HepG2 (cell line): ENCODE results near the gene NSFL1C. TPM values are rescaled to one million over a fixed set of nuclear protein-coding genes. Genes with fewer than 3 reads are reported as not detected.

Experiments
- ATAC-seq: fragments of 200-7000 bp; cut with Tn5 transposase; 3 replicates; pipeline ENCODE4 v1.9.1; 2020; ENCODE audit warnings: mild to moderate bottlenecking, moderate library complexity
- BruUV-seq: library from RNA; stranded (reverse); fragments of 400-500 nt; replicated peaks from 2 replicates; lab custom pipeline; 2021; lab: Mats Ljungman, UMichigan
- CTCF ChIA-PET: fragments of 300-600 bp; formaldehyde crosslinking; extraction: SDS; loops from one replicate; lab custom pipeline; 2021; ENCODE audit warnings: low total read pairs, inconsistent platforms, low intra/inter-chr PET ratio; lab: Yijun Ruan, JAX
- POLR2A ChIA-PET: fragments of 350-600 bp; sonication (Branson Sonifier 250); formaldehyde crosslinking; loops from one replicate; lab custom pipeline; 2020; ENCODE audit warnings: antibody characterized with exemption, inconsistent platforms; lab: Yijun Ruan, JAX
- DNase-seq: peaks from one replicate; pipeline ENCODE4 v3.0.0-alpha.2; 2015; ENCODE audit warnings: low spot score
- FAIRE-seq: peaks from 3 replicates; lab custom pipeline; 2011; peaks lifted over from hg19 to GRCh38; lab: Jason Lieb, UNC
- H2AFZ ChIP-seq: one replicate; pipeline ENCODE4 v1.6.1; 2011; ENCODE audit warnings: low read length, inconsistent platforms
- H3K27ac ChIP-seq: fragments of 300-600 bp; 3 replicates; pipeline ENCODE4 v1.8.0; 2011; ENCODE audit warnings: mixed run types, mild to moderate bottlenecking, mixed read lengths, low read length, inconsistent platforms; ENCODE audit not compliant: insufficient read depth; ENCODE audit errors: extremely low read length
- H3K27me3 ChIP-seq, 2 experiments: fragments of 200-600 bp in 1 of 2; 2 replicates in 1 of 2; 3 replicates in 1 of 2; pipeline versions ENCODE4 v1.6.0 to v1.8.0; 2011; ENCODE audit warnings: low read length in 2 of 2, mild to moderate bottlenecking in 2 of 2, moderate library complexity in 2 of 2, inconsistent platforms in 1 of 2; ENCODE audit not compliant: insufficient read depth in 2 of 2, control insufficient read depth in 1 of 2
- H3K36me3 ChIP-seq, 2 experiments: fragments of 200-600 bp in 1 of 2; replicated peaks in 1 of 2; 2 replicates in 1 of 2; 3 replicates in 1 of 2; pipeline versions ENCODE4 v1.5.1 to v1.8.0; 2011; ENCODE audit warnings: low read length in 2 of 2, inconsistent platforms in 1 of 2; ENCODE audit not compliant: insufficient read depth in 2 of 2, control insufficient read depth in 1 of 2
- H3K4me1 ChIP-seq: 2 replicates; pipeline ENCODE4 v1.5.1; 2012; ENCODE audit warnings: low read length, inconsistent platforms; ENCODE audit not compliant: insufficient read depth
- H3K4me2 ChIP-seq: 2 replicates; pipeline ENCODE4 v1.6.0; 2011; ENCODE audit warnings: low read depth, low read length, inconsistent platforms
- H3K4me3 ChIP-seq, 3 experiments: fragments of 200-600 bp in 1 of 3; sonication (generic), shearing (Covaris generic) in 1 of 3; replicated peaks in 1 of 3; 2 replicates each; pipeline ENCODE4 v1.5.1; 2011 to 2016; ENCODE audit warnings: low read length in 3 of 3, inconsistent platforms in 2 of 3, low read depth in 2 of 3, mild to moderate bottlenecking in 2 of 3, control low read depth in 1 of 3, mixed read lengths in 1 of 3; ENCODE audit not compliant: insufficient read depth in 1 of 3
- H3K79me2 ChIP-seq: one replicate; pipeline ENCODE4 v1.6.1; 2011; ENCODE audit warnings: low read length, inconsistent platforms; ENCODE audit not compliant: insufficient read depth
- H3K9ac ChIP-seq: 2 replicates; pipeline ENCODE4 v1.6.0; 2011; ENCODE audit warnings: mild to moderate bottlenecking, low read depth, low read length, inconsistent platforms; ENCODE audit not compliant: insufficient read depth
- H3K9me3 ChIP-seq: 2 replicates; pipeline ENCODE4 v1.5.1; 2012; ENCODE audit warnings: mild to moderate bottlenecking, low read length
- H4K20me1 ChIP-seq: 2 replicates; pipeline ENCODE4 v1.6.0; 2011; ENCODE audit warnings: inconsistent platforms, mild to moderate bottlenecking, low read length, moderate library complexity; ENCODE audit not compliant: insufficient read depth
- AFF4 ChIP-seq: sonication (generic); formaldehyde crosslinking; IDR thresholded peaks from 2 replicates; pipeline ENCODE4 v1.4.0; 2020; ENCODE audit warnings: missing genetic modification reagents
- HNRNPH1 ChIP-seq: fragments of 200-400 bp; formaldehyde crosslinking; optimal IDR thresholded peaks from 2 replicates; pipeline ENCODE3; 2017; ENCODE audit warnings: mild to moderate bottlenecking, low read depth, low read length
- HNRNPK ChIP-seq: fragments of 200-400 bp; formaldehyde crosslinking; IDR thresholded peaks from 2 replicates; pipeline ENCODE4 v1.6.1; 2018; ENCODE audit warnings: low read length, low read depth, moderate library complexity, mild to moderate bottlenecking; ENCODE audit not compliant: poor library complexity, severe bottlenecking
- MEIS1 ChIP-seq: sonication (generic); formaldehyde crosslinking; IDR thresholded peaks from 2 replicates; pipeline ENCODE4 v1.9.0; 2021; ENCODE audit warnings: mild to moderate bottlenecking, missing genetic modification reagents, moderate library complexity, borderline replicate concordance
- NR0B2 ChIP-seq: sonication (generic); formaldehyde crosslinking; IDR thresholded peaks from 2 replicates; pipeline ENCODE4 v1.4.0; 2020; ENCODE audit warnings: mild to moderate bottlenecking, missing genetic modification reagents
- RFX1 ChIP-seq: fragments of 450-650 bp; IDR thresholded peaks from 2 replicates; pipeline ENCODE4 v1.6.1; 2017
- TBX3 ChIP-seq: fragments of 450-650 bp; IDR thresholded peaks from 2 replicates; pipeline ENCODE4 v1.6.1; 2017; ENCODE audit warnings: antibody characterized with exemption, mild to moderate bottlenecking, inconsistent platforms, borderline replicate concordance
- TMF1 ChIP-seq: sonication (generic); formaldehyde crosslinking; IDR thresholded peaks from 2 replicates; pipeline ENCODE4 v1.8.1; 2022; ENCODE audit warnings: low read depth, missing genetic modification reagents
- ZNF12 ChIP-seq: sonication (generic); formaldehyde crosslinking; IDR thresholded peaks from 2 replicates; pipeline ENCODE4 v1.5.0; 2020; ENCODE audit warnings: missing genetic modification reagents
- ZNF205 ChIP-seq: IDR thresholded peaks from 2 replicates; pipeline ENCODE4 v1.6.1; 2018; ENCODE audit warnings: missing biosample characterization, missing genetic modification reagents
- ZNF446 ChIP-seq: sonication (generic); formaldehyde crosslinking; IDR thresholded peaks from 2 replicates; pipeline ENCODE4 v1.5.0; 2020; ENCODE audit warnings: mild to moderate bottlenecking, missing genetic modification reagents
- ZNF564 ChIP-seq: sonication (generic); formaldehyde crosslinking; IDR thresholded peaks from 2 replicates; pipeline ENCODE4 v1.8.1; 2023; ENCODE audit warnings: mild to moderate bottlenecking, missing genetic modification reagents
- WGBS: methylation state at CpG from one replicate; pipeline ENCODE4 v1.1.6; 2017; ENCODE audit warnings: low lambda C conversion rate; 5-methylcytosine and 5-hydroxymethylcytosine counted together
- in situ Hi-C: cut with HindIII; loops from 2 replicates; pipeline ENCODE4 v1.10.0; 2017; ENCODE audit warnings: low pct_unique_long_range_greater_than_20kb; ENCODE audit not compliant: extremely low pct_ligation_motif_present
- intact Hi-C: fragments of 100-400 bp; cut with micrococcal nuclease; formaldehyde crosslinking; loops from one replicate; pipeline ENCODE4 v1.10.0; 2022; ENCODE audit not compliant: unreplicated experiment
- polyA plus RNA-seq, 8 experiments: library from polyadenylated mRNA; depleted of rRNA in 3 of 8; stranded (reverse) in 7 of 8; unstranded in 1 of 8; fragments of >200 nt; fragmentation: Illumina TruSeq in 4 of 8; extraction: Trizol in 4 of 8; gene quantifications; 2 replicates each; pipeline versions ENCODE4 v1.2.1 to v1.2.3, GENCODE V29; 2011 to 2016; ENCODE audit warnings: low read depth in 4 of 8, missing spikeins in 1 of 8, mixed read lengths in 1 of 8; ENCODE audit not compliant: insufficient read depth in 1 of 8
- total RNA-seq, 5 experiments: library from RNA; depleted of rRNA; stranded (reverse); fragments of >200 nt; fragmentation: Illumina TruSeq; extraction: Trizol; gene quantifications; 2 replicates each; pipeline ENCODE4 v1.2.3, GENCODE V29; 2016; ENCODE audit warnings: low read depth in 1 of 5
- TF ChIP-seq, protein P1 (sequence below): IDR thresholded peaks from 2 replicates; pipeline ENCODE4 v1.6.1; 2018; ENCODE audit warnings: missing genetic modification reagents, mild to moderate bottlenecking, missing compliant biosample characterization

NSFL1C gene
- total and polyA plus RNA-seq, 2 of the 13 experiments (the other 11 are each of a cell fraction or from before 2014, with no cell fraction given): 22.9 to 62.7 TPM

GRCh38 chr20:1405801-1406200 is 60.8 kb downstream of the NSFL1C start (continued):
- TF ChIP-seq TMF1 (CRISPR knock-in tag) (no peak), ZNF205 (CRISPR knock-in tag) (no peak), HNRNPH1 (no peak), AFF4 (CRISPR knock-in tag) (no peak), TBX3 (no peak), MEIS1 (CRISPR knock-in tag) (no peak)

- TF ChIP-seq NR0B2: no peak
- peak; percentile 35; the same call in 1 of the 2 replicates for TF ChIP-seq ZNF564 (CRISPR knock-in tag)
- TF ChIP-seq HNRNPK: no peak
- TF ChIP-seq ZNF446 (CRISPR knock-in tag): no peak
- peak; percentile 71; the same call in 1 of the 2 replicates for TF ChIP-seq ZNF12 (CRISPR knock-in tag)
- TF ChIP-seq, protein P1, sequence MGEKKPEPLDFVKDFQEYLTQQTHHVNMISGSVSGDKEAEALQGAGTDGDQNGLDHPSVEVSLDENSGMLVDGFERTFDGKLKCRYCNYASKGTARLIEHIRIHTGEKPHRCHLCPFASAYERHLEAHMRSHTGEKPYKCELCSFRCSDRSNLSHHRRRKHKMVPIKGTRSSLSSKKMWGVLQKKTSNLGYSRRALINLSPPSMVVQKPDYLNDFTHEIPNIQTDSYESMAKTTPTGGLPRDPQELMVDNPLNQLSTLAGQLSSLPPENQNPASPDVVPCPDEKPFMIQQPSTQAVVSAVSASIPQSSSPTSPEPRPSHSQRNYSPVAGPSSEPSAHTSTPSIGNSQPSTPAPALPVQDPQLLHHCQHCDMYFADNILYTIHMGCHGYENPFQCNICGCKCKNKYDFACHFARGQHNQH: no peak
- TF ChIP-seq RFX1: no peak
- H3K4me3 ChIP-seq: no peak overlapping the region
- no peak overlapping the region for H2AFZ ChIP-seq
- H3K4me2 ChIP-seq: no peak overlapping the region
- 0 out of 5 replicates have a peak, but pooled peaks cover 0 to 5% of the 10 kb centered on the region in 2 experiments for H3K27me3 ChIP-seq
- no peak overlapping the region for H3K27ac ChIP-seq
- 94% methylated on average over 1 of the region's 1 CpG for WGBS
- CTCF ChIA-PET: no interaction called here
- ATAC-seq (no peak), FAIRE-seq (no peak), DNase-seq (no peak)
- H3K9me3 ChIP-seq: no peaks in the 10 kb centered on the region
- no TSS peak for BruUV-seq
- no peaks in the 10 kb centered on the region for H3K79me2 ChIP-seq
- H3K4me1 ChIP-seq: peaks cover 37% of the 10 kb centered on the region
- in situ Hi-C loops: no loop called here
- no peaks in the 10 kb centered on the region for H4K20me1 ChIP-seq
- no peaks in the 10 kb centered on the region for H3K36me3 ChIP-seq
- H3K9ac ChIP-seq: no peak overlapping the region
- POLR2A ChIA-PET: no interaction called here
- intact Hi-C loops: no loop called here
Observed at GRCh38 chr20:1403624-1404023, 63.0 kb downstream of the NSFL1C start.
